ENCODE measurements around the gene GGNBP2.

The GGNBP2 gene

DNA sequence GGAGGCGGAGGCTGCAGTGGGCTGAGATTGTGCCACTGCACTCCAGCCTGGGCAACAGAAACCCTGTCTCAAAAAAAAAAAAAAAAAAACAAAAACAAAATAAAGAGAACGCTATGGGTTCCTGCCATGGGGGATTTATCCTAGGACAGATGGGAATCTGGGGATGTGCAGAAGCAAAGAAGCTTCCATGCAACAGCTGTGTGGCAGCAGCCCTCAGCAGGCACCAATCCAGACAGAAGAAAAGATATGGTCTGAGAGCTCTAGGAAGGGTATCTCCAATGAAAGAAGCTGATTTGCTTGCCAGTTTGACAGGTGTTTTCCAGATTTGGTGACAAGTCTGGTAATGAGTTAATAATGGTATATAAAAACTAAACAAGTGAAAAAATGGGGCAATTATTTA lies 21.6 kb upstream of the GGNBP2 start:
- no peak for DNase-seq (ENCODE audit: low read depth)

DNA sequence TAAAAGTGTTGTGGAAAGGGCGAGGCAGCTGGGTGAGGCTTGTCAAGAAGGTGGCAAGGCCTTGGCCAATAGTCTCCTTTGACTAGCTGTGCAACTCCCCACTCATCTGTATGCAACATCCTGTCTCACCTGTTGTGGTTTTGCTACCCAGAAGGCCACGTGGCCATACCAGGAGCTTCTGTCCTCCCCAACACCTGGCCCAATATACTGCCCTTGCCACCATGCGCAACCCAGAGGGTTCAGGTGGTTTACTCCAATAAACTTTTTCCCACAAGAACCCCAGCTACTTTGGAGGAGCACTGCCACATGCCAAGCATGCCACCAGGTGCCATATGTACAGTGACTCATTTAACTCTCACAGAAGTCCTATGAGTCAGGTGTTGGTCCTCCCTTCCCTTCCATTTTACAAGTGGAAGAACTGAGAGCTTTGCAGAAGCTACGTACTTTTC lies 20.3 kb upstream of the GGNBP2 start:
- no peak for DNase-seq (ENCODE audit: low read depth)

GRCh38 chr17:36525113-36525512 lies 19.6 kb upstream of the GGNBP2 start:
- DNase-seq (ENCODE audit: low read depth): peak; percentile 45

- DNase-seq (ENCODE audit: low read depth): no peak
Measured at GRCh38 chr17:36525888-36526287, 18.8 kb upstream of the GGNBP2 start.

DNA sequence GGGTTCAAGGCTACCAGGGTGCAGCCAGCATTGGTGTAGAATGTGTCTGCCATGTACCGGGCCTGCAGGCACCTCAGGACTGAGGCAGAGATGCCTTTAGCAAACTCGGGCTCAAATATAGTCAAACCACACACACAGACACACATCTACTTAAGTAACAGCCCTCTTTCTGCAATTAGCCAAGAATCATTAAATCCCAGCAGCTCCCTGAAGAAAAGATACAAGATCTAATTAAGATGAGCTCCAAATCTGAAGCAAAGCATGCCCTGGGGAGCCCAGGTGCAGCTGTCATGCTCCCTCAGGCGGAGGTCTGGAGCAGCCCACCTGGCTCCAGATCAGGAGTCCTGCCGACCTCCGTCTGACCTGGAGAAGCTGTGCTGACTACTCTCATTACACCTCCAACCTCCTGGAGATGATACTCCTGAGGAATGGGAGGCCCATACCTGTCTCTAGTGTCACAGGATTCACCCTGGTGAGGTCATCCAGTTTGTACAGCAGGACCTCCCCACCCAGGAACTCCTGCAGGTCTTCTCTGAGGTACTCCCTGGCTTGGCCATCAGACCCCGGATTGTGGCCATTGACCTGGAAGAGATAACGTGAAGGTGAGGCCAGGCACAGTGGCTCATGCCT lies 17.0 kb upstream of the GGNBP2 start:
- DNase-seq (ENCODE audit: low read depth): no peak

- DNase-seq (ENCODE audit: low read depth): peak; percentile 63
Measured at GRCh38 chr17:36529121-36529520, 15.6 kb upstream of the GGNBP2 start.

DNA sequence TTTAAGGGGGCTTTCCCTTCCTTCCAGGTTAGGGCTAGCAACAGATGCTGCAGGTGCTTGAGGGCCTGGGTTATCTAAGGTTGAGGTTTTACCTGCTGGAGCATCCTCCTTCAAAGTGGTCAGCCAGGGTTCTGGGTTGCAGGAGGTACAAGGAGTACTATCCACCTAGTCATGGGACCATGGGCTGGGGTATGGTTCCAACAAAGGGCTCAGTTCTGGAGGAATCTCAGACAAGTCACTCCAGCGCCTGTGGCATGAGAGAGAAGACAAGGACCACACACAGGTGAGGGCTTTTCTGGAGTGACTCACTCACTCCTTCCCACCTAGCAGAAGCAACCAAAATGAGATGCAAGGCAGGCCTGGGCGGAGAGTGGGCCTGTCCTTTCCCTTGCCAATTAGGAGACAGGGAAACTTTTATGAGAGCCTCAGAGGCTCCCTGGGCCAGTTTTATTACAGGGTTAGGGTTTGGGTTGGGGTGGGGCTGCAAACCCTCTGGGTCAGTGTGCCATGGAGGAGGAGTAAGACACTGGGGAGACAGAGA lies 12.2 kb upstream of the GGNBP2 start:
- no peak for DNase-seq (ENCODE audit: low read depth)

GRCh38 chr17:36533935-36534839 lies 10.5 kb upstream of the GGNBP2 start:
- DNase-seq (ENCODE audit: low read depth): peak; percentile 51

DNA sequence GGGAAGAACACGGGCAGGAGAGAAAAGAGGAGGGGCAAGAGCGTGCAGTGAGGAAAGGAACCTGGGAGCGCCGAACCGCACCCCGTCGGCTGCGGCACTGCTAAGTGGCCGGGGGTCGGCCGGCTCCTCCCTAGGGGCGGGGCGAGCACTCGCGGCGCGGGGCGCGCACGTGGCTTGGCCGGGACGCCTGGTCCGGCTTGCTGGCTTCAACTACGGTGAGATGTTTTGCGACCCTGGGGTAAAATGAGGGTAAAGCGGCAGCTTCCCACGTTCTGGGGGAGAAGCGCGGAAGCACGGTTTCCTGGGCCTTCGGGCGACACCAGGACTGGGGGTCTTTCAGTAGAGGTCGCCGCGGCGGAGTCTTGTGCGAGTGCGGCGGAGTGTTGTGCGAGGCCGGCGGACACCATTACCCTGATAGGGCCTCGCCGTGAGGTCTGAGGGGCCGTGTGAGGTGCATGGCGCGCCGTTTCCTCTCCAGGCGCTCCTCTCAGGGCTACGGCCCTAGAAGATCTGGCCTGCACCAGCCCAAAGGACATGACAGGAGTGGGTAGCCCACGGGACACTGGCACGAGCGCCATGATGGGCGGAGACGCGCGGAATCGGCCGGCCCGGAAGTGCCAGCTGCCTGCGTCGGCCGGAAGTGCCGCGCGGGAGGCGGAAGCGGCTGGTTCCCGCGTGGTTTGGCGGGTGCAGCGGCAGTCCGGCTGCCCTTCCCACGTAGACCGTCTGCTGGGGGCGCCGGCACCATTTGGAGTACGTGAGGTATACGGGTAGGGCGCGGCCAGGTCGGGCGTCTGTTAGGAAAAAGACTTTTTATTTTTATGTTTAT lies 9.7 kb upstream of the GGNBP2 start, which contains the start of the genes MYO19 and PIGW:
MYO19 (minus strand) TSS at position 29 of the 829 bp plus-strand sequence. CDS start 2,330 bp downstream, outside the sequence.
PIGW (plus strand) TSS at position 148 of the 829 bp plus-strand sequence. CDS start 2,115 bp downstream, outside the sequence.
- DNase-seq (ENCODE audit: low read depth): peak; percentile 92

GRCh38 chr17:36535669-36536081 lies 9.0 kb upstream of the GGNBP2 start:
- no peak for DNase-seq (ENCODE audit: low read depth)

DNA sequence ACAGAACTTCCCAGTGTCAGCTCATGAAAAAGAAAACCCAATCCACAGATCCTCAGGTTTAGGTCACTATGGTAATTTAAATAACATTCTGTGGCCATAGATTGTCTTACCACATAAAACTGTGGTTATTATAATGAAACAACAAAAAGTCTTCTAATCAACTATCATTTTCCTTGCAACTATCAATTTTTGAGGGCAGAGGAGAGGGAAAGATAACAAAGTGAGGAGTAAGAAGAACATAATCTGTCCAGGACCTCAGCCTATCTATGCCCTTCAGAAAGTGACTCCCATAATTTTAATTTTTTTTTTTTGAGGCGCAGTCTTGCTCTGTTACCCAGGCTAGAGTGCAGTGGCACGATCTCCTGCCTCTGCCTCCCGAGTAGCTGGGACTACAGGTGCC lies 4.0 kb upstream of the GGNBP2 start:
- no peak for DNase-seq (ENCODE audit: low read depth)

DNA sequence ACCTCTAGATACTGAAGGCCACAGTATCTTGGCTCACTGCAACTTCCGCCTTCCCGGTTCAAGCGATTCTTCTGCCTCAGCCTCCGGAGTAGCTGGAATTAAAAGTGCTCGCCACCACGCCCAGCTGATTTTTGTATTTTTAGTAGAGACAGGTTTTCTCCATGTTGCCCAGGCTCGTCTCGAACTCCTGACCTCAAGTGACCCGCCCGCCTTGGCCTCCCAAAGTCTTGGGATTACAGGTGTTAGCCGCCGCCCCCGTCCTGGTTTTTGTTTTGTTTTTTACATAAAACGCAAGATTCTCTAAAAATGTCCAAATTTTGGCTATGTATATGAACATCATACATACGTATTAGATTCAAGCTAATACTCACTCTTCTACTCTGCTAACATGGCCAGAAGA lies 2.0 kb upstream of the GGNBP2 start:
- no peak for DNase-seq (ENCODE audit: low read depth)

- peak; percentile 67 for DNase-seq (ENCODE audit: low read depth)
Measured at GRCh38 chr17:36544044-36544306, 744 bp upstream of the GGNBP2 start.

- no peak for DNase-seq (ENCODE audit: low read depth)
Measured at GRCh38 chr17:36545077-36545464, 352 bp downstream of the GGNBP2 start.

- peak; percentile 98 for DNase-seq (ENCODE audit: low read depth)
Measured at GRCh38 chr17:36545465-36546417, 1.0 kb downstream of the GGNBP2 start.

DNA sequence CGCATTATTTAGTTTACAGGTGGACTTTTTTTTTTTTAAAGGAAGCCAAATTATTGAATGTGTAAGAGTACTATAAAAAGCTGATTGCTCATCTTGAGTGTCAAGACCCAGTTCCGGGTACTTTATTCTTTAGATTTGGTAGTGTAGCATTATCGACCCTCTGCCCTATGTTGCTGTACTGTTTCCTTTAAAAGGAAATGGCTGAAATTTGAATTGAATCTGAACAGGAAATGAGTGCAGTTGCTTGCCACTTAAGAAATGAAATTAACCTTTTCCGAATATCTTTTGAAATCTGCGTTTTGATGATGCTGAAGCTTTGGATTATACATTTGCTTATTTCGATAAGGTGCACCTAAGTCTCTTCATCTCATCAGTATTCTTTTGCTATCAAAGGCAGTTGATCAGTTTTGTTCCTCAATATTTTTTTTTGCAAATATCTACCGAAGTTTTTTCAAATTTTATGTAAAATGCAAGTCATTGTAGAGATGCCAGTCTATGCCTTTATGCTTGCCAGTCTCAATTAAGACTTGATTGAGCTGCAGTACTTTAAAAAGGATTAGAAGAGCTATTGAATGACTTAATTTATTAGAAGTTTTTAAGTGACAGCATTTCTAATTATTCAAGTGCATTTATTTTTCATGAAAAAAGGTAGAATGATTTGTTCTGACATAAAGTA lies 1.8 kb downstream of the GGNBP2 start:
- DNase-seq (ENCODE audit: low read depth): peak; percentile 10

DNA sequence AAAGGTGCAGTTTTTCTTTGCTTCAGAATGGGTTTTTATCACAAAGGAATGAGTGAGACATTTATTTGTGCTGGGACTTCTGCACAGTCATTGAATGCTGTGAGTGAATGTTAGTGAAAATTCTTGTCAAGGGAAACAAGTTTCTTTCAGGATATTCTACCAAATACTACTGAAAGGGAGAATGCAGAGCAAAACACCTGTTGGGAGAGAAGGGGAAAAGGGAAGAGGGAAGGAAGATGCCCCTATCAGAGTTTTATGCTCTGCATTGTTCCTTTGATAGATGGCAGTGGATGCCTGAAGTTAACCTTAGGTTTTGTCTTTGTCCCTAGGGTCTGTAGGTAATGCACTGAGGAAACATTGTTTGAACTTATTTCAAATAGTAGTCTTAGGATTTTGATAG lies 3.1 kb downstream of the GGNBP2 start:
- no peak for DNase-seq (ENCODE audit: low read depth)

DNA sequence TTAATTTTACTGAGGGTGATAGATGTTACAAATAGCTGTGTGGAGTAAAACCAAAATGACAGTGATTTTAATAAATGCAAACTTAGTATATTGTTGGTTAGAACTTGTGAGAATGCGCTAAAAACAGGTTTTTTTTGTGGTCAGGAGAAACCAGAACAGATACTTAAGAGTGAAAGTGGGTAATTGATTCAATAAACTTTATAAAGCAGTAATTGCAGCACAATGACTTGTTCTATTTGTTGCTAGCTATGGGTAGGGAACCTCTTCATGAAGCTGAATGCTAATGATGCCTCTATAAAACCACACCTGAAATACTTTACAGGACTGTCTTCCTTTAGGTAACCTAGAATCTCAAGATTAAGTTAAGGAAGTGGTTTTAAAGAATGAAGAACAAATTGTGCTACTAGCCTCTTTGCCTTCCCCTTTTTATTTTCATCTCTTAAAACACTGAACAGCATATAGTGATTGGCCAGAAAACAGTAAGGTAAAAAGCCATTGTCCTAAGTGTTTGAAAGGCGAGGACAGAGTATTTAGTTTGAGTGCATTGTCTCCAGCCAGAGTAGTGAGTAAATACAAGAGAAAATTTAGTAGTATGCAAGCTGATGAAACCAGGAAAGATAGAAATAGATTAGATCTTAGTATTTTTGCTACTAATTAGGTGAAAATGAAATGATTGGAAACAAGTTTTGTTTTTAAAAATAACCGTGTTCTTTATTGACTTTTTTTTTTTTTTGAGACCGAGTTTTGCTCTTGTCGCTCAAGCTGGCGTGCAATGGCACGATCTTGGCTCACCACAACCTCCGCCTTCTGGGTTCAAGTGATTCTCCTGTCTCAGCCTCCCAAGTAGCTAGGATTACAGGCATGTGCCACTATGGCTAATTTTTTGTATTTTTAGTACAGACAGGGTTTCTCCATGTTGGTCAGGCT lies 6.0 kb downstream of the GGNBP2 start:
- no peak for DNase-seq (ENCODE audit: low read depth)

- no peak for DNase-seq (ENCODE audit: low read depth)
Measured at GRCh38 chr17:36553459-36553858, 8.7 kb downstream of the GGNBP2 start.

Measured in iris pigment epithelial cell (primary cell).